Fibroblast of lung (primary cell): ENCODE measurements around the gene TMEM178B. TPM values are rescaled to one million over a fixed set of nuclear protein-coding genes. Genes with fewer than 3 reads are reported as not detected.

Experiments used
- DNase-seq, 2 donors: peaks; one replicate each; pipeline versions ENCODE4 v3.0.0 to v3.0.0-alpha.2; 2010; ENCODE audit warnings: low read depth in 2 of 2
- H2AFZ ChIP-seq: 2 replicates; pipeline ENCODE4 v1.5.1; 2012; ENCODE audit warnings: low read length, control low read depth, inconsistent platforms
- H3K27ac ChIP-seq: 2 replicates; pipeline ENCODE4 v1.5.1; 2011; ENCODE audit warnings: low read length, control low read depth; ENCODE audit not compliant: insufficient read depth
- H3K27me3 ChIP-seq: 2 replicates; pipeline ENCODE4 v1.5.1; 2011; ENCODE audit warnings: mild to moderate bottlenecking, low read length; ENCODE audit not compliant: control insufficient read depth, insufficient read depth
- H3K36me3 ChIP-seq: 2 replicates; pipeline ENCODE4 v1.5.1; 2011; ENCODE audit warnings: low read length; ENCODE audit not compliant: control insufficient read depth, insufficient read depth
- H3K4me1 ChIP-seq: 2 replicates; pipeline ENCODE4 v1.5.1; 2011; ENCODE audit warnings: low read length; ENCODE audit not compliant: control insufficient read depth, insufficient read depth; ENCODE audit errors: extremely low read depth
- H3K4me2 ChIP-seq: 2 replicates; pipeline ENCODE4 v1.5.1; 2011; ENCODE audit warnings: low read length, control low read depth; ENCODE audit not compliant: insufficient read depth; ENCODE audit errors: extremely low read depth
- H3K4me3 ChIP-seq, 4 experiments: fragments of 200-600 bp in 1 of 4; sonication (generic) in 1 of 4; replicated peaks in 1 of 4; 2 replicates each; pipeline ENCODE4 v1.5.1; 2011 to 2016; ENCODE audit warnings: low read length in 4 of 4, low read depth in 3 of 4, mild to moderate bottlenecking in 3 of 4, control low read depth in 2 of 4, inconsistent platforms in 1 of 4, mixed read lengths in 1 of 4; ENCODE audit not compliant: insufficient read depth in 1 of 4; ENCODE audit errors: control extremely low read depth in 1 of 4
- H3K79me2 ChIP-seq: 2 replicates; pipeline ENCODE4 v1.5.1; 2012; ENCODE audit warnings: mild to moderate bottlenecking, low read length, inconsistent platforms; ENCODE audit not compliant: control insufficient read depth, insufficient read depth
- H3K9ac ChIP-seq: 2 replicates; pipeline ENCODE4 v1.5.1; 2011; ENCODE audit warnings: mild to moderate bottlenecking, low read length, control low read depth; ENCODE audit not compliant: insufficient read depth
- H3K9me3 ChIP-seq: 2 replicates; pipeline ENCODE4 v1.5.1; 2012; ENCODE audit warnings: low read depth, low read length; ENCODE audit not compliant: control insufficient read depth, insufficient read depth
- H4K20me1 ChIP-seq: 2 replicates; pipeline ENCODE4 v1.5.1; 2011; ENCODE audit warnings: low read length; ENCODE audit not compliant: control insufficient read depth, insufficient read depth; ENCODE audit errors: extremely low read depth
- EZH2 ChIP-seq: IDR thresholded peaks from 2 replicates; pipeline ENCODE4 v1.5.1; 2012; ENCODE audit warnings: low read length, control low read depth, mild to moderate bottlenecking; ENCODE audit errors: missing control alignments
- polyA plus RNA-seq, 2 donors: library from polyadenylated mRNA; depleted of rRNA in 1 of 2; stranded (reverse) in 1 of 2; unstranded in 1 of 2; fragments of >200 nt; gene quantifications; 2 replicates each; pipeline ENCODE4 v1.2.1, GENCODE V29; 2011 to 2012; ENCODE audit warnings: missing spikeins in 1 of 2
- total RNA-seq: library from RNA; depleted of rRNA; stranded (reverse); fragments of >200 nt; gene quantifications from 2 replicates; pipeline ENCODE4 v1.2.1, GENCODE V29; 2014
- TF ChIP-seq, protein P1 (sequence below), 2 donors: IDR thresholded peaks in 1 of 2; conservative IDR thresholded peaks in 1 of 2; 1 replicate in 1 of 2; 2 replicates in 1 of 2; pipeline ENCODE4 v1.5.1; 2011 to 2012; ENCODE audit warnings: low read length in 2 of 2, control low read depth in 1 of 2, inconsistent platforms in 1 of 2, low read depth in 1 of 2, mild to moderate bottlenecking in 1 of 2

Gene TMEM178B
- total and polyA plus RNA-seq, 2 donors (not counting 1 experiment from before 2014, with no cell fraction given) = under 0.01 to 0.14 TPM

DNA sequence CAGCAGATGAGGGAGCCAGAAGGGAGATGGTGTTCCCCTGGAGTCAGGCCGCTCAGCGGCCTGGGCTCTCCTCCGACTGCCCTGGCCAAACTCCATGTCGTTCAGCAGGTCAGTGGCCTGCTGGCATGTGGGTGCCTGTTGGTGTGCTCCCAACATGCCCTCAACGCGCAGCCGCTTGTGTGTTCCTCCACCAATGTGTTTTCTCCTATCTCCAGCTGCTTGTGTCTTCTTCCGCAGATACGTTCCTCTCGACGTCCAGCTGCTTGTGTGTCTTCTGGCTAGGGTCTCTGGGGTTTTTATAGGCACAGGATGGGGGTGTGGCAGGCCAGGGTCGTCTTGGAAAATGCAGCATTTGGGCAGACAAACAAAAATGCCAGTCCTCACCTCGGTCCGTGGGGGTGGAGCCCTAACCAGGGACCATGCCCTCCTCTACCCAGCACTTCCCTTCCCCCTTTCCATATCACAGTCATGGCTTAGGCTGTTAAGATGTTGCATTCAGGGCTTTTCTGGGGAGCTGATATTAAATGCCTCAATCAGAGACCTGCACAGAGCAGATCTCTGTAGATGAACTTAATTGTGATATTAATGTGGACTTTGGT, 111.6 kb downstream of the TMEM178B start:
- H3K9me3 ChIP-seq = no peaks in the 10 kb centered on the region
- TF ChIP-seq, protein P1, sequence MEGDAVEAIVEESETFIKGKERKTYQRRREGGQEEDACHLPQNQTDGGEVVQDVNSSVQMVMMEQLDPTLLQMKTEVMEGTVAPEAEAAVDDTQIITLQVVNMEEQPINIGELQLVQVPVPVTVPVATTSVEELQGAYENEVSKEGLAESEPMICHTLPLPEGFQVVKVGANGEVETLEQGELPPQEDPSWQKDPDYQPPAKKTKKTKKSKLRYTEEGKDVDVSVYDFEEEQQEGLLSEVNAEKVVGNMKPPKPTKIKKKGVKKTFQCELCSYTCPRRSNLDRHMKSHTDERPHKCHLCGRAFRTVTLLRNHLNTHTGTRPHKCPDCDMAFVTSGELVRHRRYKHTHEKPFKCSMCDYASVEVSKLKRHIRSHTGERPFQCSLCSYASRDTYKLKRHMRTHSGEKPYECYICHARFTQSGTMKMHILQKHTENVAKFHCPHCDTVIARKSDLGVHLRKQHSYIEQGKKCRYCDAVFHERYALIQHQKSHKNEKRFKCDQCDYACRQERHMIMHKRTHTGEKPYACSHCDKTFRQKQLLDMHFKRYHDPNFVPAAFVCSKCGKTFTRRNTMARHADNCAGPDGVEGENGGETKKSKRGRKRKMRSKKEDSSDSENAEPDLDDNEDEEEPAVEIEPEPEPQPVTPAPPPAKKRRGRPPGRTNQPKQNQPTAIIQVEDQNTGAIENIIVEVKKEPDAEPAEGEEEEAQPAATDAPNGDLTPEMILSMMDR (conservative IDR thresholded peaks at IDR 0.05 in 1 of 2, IDR thresholded peaks at IDR 0.05 in 1 of 2; ENCODE audit: low read depth in 1 of 2, low read length in 2 of 2) = no peak
- TF ChIP-seq EZH2 = no peak
- no peak overlapping the region for H3K9ac ChIP-seq
- H4K20me1 ChIP-seq = no peaks in the 10 kb centered on the region
- H3K4me2 ChIP-seq = no peak overlapping the region
- no peaks in the 10 kb centered on the region for H3K4me1 ChIP-seq
- DNase-seq = no peak
- no peaks in the 10 kb centered on the region for H3K36me3 ChIP-seq
- no peaks in the 10 kb centered on the region for H3K27me3 ChIP-seq
- H3K4me3 ChIP-seq = no peak overlapping the region
- H2AFZ ChIP-seq = no peak overlapping the region
- no peaks in the 10 kb centered on the region for H3K79me2 ChIP-seq
- H3K27ac ChIP-seq = no peak overlapping the region

DNA sequence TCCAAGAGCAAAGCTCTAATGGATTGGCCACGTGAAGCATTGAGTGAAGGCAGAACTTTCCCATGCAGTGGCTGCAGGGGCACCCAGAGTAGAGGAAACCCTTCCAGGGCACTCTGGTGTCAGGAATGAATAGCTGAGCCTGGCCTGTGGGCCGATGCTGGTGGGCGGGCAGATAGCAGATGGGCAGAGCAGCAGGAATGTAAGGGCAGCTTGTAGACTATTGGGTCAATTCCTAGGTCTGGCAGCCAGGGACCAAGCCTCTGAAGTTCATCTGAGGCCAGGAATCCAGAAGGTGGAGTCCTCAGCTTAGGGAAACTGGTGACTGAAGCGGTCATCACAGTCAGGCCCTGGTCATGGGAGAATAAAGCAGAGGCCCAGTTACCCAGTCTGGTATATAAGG, 115.4 kb downstream of the TMEM178B start:
- Histone ChIP-seq H3K9me3 (no peaks in the 10 kb centered on the region), H3K4me1 (no peaks in the 10 kb centered on the region), H2AFZ (no peak overlapping the region), H4K20me1 (no peaks in the 10 kb centered on the region), H3K79me2 (no peaks in the 10 kb centered on the region), H3K9ac (no peak overlapping the region), H3K27ac (no peak overlapping the region), H3K4me2 (no peak overlapping the region), H3K4me3 (no peak overlapping the region), H3K27me3 (no peaks in the 10 kb centered on the region), H3K36me3 (no peaks in the 10 kb centered on the region)
- no peak for DNase-seq
- TF ChIP-seq EZH2 = no peak
- TF ChIP-seq, protein P1 (conservative IDR thresholded peaks at IDR 0.05 in 1 of 2, IDR thresholded peaks at IDR 0.05 in 1 of 2; ENCODE audit: low read depth in 1 of 2, low read length in 2 of 2) = no peak

DNA sequence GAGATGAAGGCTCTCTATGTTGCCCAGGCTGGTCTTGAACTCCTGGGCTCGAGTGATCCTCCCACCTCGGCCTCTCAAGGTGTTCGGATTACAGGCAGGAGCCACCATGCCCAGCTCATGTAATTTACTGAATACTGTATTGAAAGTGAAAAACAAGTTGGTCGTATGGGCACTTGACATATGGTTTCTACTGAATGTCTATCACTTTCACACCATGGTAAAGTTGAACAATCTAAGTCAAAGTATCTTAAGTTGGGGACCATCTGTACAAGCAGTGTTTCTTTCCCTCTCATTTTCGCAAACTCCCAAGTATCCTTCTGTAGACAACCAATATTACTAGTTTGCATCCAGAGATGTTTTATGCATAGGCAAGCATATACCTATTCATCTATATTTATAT, 116.6 kb downstream of the TMEM178B start:
- no peaks in the 10 kb centered on the region for H3K4me1 ChIP-seq
- no peak overlapping the region for H2AFZ ChIP-seq
- H3K9me3 ChIP-seq = no peaks in the 10 kb centered on the region
- H3K9ac ChIP-seq = no peak overlapping the region
- no peaks in the 10 kb centered on the region for H3K36me3 ChIP-seq
- H3K4me2 ChIP-seq = no peak overlapping the region
- DNase-seq = no peak
- H3K27ac ChIP-seq = no peak overlapping the region
- no peak overlapping the region for H3K4me3 ChIP-seq
- H3K79me2 ChIP-seq = no peaks in the 10 kb centered on the region
- no peaks in the 10 kb centered on the region for H3K27me3 ChIP-seq
- H4K20me1 ChIP-seq = no peaks in the 10 kb centered on the region
- TF ChIP-seq, protein P1 (conservative IDR thresholded peaks at IDR 0.05 in 1 of 2, IDR thresholded peaks at IDR 0.05 in 1 of 2; ENCODE audit: low read depth in 1 of 2, low read length in 2 of 2) = no peak
- no peak for TF ChIP-seq EZH2
